GM21381 (cell line): ENCODE data around the gene VMO1.

ENCODE experiments used
- ATAC-seq: cut with Tn5 transposase; IDR thresholded peaks from one replicate; pipeline ENCODE4 v1.9.1; 2021; ENCODE audit warnings: mild to moderate bottlenecking, moderate library complexity; ENCODE audit not compliant: unreplicated experiment

The VMO1 gene

GRCh38 chr17:4800462-4801196 lies 14.5 kb upstream of the VMO1 start:
- no peak for ATAC-seq

- no peak for ATAC-seq
These were observed 10.4 kb upstream of the VMO1 start for GRCh38 chr17:4796552-4796920.

DNA sequence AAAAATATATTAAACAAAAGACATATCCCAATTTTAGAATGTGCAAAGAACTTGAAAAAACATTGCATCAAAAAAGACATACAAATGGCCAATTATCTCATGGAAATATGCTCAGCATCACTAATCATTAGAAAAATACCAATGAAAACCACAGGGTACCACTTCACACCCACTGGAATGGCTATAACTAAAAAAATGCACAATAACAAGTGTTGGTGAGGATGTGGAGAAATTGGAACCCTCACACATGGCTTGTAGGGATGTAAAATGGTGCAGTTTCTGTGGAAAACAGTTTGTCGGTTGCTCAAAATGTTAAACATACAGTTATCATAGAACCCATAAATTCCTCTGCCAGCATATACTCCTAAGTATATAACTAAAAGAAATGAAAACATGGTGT lies 9.0 kb upstream of the VMO1 start:
- no peak for ATAC-seq

GRCh38 chr17:4790705-4791088 lies 4.5 kb upstream of the VMO1 start:
- no peak for ATAC-seq

GRCh38 chr17:4789951-4790704 lies 4.0 kb upstream of the VMO1 start:
- peak; percentile 84 for ATAC-seq

GRCh38 chr17:4789701-4789950 lies 3.5 kb upstream of the VMO1 start:
- no peak for ATAC-seq

DNA sequence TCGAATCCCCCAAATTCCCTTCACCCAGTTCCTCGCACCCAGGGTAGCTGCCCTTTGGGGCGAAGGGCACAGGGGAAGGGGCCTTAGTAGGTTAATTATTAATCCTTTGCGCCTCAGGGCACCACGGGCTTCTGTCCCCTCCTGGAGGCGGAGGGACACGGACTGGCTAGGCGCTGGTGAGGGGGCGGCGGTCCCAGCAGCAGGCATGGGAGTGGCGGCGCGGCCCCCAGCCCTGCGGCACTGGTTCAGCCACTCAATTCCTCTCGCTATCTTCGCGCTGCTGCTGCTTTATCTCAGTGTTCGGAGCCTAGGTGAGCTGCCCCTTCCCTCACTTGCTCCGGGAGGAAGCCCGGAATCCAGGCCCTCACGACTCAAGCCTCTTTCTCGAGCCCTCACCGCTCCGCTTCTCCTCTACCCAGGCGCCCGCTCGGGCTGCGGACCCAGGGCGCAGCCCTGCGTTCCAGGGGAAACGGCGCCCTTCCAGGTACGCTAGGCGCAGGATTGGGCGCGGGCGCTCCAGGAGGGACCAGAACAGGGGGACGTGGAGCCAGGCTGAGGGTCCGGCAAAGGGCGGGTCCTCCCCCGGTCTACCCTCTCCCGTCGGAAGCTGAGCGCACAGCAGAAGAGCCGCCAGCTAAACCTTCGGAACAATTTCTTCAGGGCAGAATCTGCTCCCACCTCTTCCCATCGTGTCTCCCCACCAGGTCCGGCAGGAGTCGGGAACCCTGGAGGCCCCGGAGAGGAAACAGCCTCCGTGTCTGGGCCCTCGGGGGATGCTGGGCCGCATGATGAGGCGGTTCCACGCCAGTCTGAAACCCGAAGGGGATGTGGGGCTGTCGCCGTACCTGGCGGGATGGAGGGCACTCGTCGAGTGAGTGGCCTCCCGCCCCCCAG lies 2.9 kb upstream of the VMO1 start, which contains the start of gene GLTPD2:
TSS of gene GLTPD2 (plus strand) at position 158 of the 894 bp plus-strand sequence. CDS start at position 206, 48 bp downstream.
- ATAC-seq, result no peak

GRCh38 chr17:4788159-4788806 lies 2.1 kb upstream of the VMO1 start:
- ATAC-seq, result no peak

- no peak for ATAC-seq
These were observed 352 bp upstream of the VMO1 start for GRCh38 chr17:4786516-4786915.

DNA sequence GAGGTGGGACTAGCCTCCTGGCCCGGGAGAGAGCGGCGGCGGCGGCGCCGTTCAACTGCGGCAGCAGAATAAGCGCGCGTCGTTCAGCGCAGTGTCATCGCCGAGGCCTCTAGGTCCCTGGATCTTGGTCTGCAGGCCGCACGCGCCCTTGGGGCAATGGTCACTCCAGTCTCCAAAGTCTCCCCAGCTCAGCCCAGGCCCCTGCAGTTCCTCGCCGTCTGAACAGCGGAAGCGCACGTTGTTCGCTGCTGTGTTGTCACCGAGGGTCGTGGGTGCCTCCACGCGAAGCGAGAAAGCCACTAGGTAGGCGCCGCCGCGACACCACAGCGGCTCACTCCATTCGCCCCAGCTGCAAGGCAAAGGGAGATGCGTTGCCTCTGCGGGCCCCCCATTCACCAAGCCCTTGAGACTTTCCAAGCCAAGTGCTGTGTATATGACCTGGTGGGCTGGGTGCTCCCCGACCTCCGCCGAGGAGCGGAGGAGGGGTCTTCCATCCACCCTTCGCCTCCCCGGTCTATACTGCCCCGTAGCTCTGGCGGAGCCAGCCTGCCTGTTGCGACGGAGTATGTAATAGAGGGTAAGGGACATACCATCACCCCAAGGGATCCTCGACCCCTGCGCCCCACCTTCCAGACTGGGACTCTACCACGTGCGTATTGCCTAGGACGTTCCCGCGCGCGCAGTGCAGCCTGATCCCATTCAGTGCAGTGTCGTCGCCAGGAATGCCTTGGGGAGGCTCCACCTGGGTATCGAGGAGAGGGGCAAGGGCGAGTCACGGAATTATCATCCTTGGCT lies 656 bp downstream of the VMO1 start:
- ATAC-seq, result no peak

- no peak for ATAC-seq
These were observed 3.5 kb downstream of the VMO1 start for GRCh38 chr17:4782652-4783051.

GRCh38 chr17:4780325-4780955 lies 5.7 kb downstream of the VMO1 start:
- ATAC-seq, result no peak

DNA sequence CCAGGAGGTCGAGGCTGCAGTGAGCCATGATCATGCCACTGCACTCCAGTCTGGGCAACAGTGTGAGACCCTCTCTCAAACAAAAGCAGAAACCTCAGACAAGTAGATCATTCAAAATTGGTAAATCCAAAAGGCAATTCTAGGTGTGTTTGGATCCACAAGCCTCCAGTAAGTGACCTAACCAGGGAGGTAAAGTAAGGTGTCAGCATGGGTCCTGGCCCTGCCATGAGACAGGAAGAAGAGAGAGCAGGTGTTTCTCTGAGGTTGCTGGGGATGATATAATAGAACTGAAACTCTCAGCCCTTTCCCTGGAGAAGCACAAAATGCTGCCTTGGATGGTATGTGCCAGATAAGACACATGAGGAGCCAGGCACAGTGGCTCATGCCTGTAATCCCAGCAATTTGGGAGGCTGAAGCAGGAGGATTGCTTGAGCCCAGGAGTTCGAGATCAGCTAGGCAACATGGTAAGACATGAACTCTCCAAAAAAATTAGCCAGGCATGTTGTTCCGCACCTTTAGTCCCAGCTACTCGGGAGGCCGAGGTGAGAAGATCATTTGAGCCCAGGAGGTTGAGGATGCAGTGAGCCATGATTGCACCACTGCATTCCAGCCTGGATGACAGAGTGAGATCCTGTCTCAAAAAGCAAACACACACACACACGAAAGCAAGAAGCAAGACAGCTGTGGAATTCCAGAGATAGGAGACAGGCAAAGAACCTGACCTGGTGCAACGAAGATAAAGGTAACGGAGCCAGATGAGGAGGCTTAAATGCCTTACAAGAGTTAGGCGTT lies 8.0 kb downstream of the VMO1 start:
- no peak for ATAC-seq

DNA sequence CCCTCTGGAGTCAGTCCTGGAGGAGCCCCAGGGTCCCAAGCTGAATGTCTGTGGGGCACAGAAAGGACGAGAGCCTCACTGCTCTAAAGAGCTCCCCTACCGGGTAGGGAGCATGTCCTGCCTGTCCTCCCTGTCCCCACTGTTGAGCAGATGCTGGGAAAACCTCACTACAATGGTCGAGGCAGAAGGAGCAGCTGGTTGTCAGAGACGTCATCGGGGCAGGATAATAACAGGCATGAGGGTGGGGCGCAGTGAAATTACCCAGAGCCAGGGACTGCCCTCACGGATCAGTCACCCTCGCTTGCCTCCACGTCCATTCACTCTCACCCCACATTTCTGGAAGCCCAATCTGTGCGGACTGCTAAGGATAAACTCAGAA lies 13.9 kb downstream of the VMO1 start:
- no peak for ATAC-seq

- no peak for ATAC-seq
These were observed 14.5 kb downstream of the VMO1 start, which contains the start of gene TM4SF5 for GRCh38 chr17:4771519-4772234. TSS of gene TM4SF5 (plus strand) at chr17:4771886. CDS start at chr17:4771923, 37 bp downstream.

DNA sequence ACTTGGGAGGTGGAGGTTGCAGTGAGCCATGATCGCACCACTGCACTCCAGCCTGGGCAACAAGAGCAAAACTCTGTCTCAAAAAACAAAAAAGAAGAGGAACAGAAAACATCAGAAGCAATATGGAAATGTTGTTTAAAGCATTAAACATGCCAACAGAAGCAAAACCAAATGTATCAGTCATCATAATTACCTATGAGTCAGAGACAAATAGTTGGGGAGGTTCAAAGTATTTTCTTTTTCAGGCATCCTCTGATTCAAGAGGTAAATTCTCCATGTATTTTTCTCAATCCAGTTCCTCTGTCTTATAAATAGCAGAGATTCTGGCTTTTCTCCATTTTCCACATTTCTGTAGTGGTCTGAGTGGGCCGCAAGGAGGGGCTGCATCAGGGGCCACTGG lies 16.5 kb downstream of the VMO1 start:
- no peak for ATAC-seq

GRCh38 chr17:4768298-4768697 lies 17.9 kb downstream of the VMO1 start:
- no peak for ATAC-seq

DNA sequence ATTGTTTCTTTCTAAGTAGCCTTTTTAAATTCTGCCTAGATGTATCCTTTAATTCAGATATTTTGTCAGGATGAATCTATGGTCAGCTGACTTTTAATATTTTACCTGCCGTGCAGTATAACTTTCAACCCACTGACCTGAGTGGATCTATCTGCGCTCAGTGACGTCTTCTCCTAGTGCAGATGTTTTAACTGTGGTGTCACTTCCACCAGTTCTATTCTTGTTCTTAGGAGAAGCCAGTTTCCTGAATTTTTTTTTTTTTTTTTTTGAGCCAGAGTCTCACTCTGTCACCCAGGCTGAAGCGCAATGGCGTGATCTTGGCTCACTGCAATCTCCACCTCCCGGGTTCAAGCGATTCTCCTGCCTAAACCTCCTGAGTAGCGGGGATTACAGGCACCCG lies 19.4 kb downstream of the VMO1 start:
- no peak for ATAC-seq
